ENCODE measurements around the gene TRIO. TPM values are rescaled to one million over a fixed set of nuclear protein-coding genes. Genes with fewer than 3 reads are reported as not detected.

Gene TRIO
- polyA plus RNA-seq, 4 donors, result 92.8 to 122 (median 116) TPM

DNA sequence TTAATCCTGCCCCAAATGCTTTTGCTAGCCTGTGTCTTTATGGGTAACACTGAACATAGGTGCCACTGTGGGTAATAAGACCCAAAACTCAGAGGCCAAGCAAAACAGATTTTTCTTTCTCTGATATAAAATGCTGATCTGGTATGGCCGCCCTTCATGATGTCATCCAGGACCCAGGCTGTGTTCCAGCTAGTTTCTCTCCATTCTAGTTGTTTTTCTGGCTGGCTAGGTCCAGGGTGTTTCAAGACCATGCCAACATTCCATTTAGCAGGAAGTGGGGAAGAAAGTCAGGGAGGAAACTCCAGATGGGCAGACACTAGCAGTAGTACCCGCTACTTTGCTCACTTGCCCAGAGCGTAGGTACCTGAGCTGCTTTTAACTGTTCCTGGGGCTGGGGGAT lies 254.6 kb downstream of the TRIO start:
- DNase-seq (ENCODE audit: low read depth in 4 of 4, low spot score in 2 of 4), result no peak

GRCh38 chr5:14399054-14399692 lies 256.0 kb downstream of the TRIO start:
- DNase-seq (ENCODE audit: low read depth in 4 of 4, low spot score in 2 of 4), result peak in 1 of 4 donors; percentile 57

DNA sequence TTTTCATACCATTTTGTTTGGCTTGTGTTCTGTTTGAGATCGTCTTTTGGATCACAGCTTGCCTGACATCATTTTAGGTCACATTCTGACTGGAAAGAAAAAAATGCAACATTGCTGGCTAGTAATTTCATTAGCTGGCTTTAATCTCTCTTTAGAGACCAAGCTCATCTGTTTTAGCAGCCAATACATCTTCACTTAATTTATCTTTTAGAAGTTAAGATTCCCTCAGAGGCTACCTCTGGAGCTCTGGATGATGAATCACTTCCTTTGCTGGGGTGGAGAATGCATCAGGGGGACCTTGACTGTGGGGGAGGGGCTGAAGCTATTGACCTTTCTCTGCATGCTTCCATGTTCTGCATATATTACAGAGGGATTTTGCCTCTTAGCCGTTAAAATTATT lies 256.9 kb downstream of the TRIO start:
- no peak for DNase-seq (ENCODE audit: low read depth in 4 of 4, low spot score in 2 of 4)

DNA sequence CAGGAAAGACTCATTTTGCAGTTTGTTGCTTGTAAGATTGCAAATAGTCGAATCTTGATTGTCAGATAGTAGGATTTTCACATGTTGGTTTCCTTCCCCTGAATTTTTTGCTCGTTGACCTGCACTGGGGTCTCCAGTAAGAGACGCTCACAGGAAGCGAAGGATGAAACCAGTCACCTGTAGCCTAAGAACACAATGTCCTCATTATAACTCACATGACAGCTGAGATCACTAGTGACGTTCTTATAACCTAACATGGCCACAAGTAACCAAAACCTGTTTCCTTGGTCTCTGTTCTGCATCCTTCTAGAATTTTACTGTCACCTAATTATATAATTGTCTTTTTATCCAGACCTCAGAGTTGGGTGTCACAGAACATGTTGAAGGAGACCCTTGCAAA lies 257.5 kb downstream of the TRIO start:
- DNase-seq (ENCODE audit: low read depth in 4 of 4, low spot score in 2 of 4), result no peak

DNA sequence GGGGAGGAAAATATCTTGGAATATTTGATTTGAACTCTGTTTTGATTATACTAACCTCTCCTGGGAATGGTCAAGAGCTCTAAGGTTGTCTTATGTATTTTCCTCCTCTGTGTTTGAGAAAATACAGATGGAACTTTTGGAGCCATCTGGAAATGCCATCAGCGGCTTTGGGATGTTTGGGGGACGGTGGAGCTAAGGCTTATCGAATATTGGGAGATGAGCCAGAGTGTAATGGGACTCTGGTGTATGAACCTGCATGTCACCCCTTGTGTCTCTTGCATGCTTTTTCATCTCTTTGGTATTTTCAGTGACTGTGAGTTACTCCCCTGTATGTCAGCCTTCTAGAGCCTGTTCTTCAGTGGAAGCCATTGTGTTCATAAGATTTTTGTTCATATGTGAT lies 258.5 kb downstream of the TRIO start:
- DNase-seq (ENCODE audit: low read depth in 4 of 4, low spot score in 2 of 4), result no peak

- no peak for DNase-seq (ENCODE audit: low read depth in 4 of 4, low spot score in 2 of 4)
These were observed 259.3 kb downstream of the TRIO start for GRCh38 chr5:14402424-14402823.

- no peak for DNase-seq (ENCODE audit: low read depth in 4 of 4, low spot score in 2 of 4)
These were observed 261.6 kb downstream of the TRIO start for GRCh38 chr5:14404780-14405179.

DNA sequence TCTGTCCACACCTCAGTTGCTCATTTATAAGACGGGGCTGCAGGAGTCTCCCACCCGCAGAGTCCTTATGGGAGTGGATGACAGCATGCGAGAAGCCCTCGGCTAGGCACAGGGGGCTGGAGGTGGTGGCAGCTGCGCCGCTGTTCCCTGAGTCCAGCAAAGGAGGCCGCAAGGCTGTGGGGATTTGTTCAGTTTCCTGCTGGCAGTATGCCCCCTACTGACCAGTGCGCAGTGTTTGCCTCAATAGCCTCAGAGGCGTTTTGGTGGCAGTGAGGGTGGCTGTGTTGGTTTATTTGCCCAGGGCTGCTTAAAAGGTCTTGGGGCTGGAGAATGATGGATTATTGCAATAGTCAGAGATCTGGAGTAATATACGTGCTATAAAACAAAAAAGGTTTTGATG lies 262.1 kb downstream of the TRIO start:
- no peak for DNase-seq (ENCODE audit: low read depth in 4 of 4, low spot score in 2 of 4)

DNA sequence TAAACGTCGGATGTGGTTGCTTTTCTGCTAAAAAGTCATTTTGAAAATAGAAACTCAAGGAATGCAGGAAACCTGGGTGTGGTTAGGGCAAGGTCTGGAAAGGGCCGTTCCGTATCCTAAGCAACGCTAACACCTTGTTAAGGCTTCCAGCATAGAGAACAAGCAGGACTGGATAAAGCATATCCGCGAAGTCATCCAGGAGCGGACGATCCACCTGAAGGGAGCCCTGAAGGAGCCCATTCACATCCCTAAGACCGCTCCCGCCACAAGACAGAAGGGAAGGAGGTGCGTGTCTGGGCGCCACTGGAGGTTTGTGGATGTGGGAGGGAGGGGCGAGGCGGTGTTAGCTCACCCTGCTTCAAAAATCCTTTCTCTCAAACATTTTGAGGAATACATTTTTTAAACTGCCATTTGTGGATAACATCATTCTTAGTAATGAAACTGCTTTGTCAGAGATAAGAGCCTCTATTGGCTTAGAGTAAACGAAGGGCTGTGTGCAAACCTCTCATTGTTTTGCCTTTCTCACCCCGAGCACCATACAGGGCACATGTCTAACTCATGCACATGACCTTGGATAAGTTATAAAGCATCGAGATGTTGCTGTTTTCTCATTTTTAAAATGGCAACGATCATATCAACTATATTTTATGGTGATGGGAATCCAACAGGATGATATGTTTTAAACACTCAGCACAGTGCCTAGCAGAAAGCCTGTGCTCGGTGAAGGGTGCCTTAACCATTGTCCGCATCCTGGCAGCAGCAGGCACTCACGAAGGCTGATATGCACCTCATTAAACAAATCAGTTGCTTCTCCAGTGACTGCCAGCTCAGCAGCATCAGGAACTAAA lies 262.8 kb downstream of the TRIO start:
- no peak for DNase-seq (ENCODE audit: low read depth in 4 of 4, low spot score in 2 of 4)

GRCh38 chr5:14406554-14406849 lies 263.4 kb downstream of the TRIO start:
- DNase-seq (ENCODE audit: low read depth in 4 of 4, low spot score in 2 of 4), result no peak

DNA sequence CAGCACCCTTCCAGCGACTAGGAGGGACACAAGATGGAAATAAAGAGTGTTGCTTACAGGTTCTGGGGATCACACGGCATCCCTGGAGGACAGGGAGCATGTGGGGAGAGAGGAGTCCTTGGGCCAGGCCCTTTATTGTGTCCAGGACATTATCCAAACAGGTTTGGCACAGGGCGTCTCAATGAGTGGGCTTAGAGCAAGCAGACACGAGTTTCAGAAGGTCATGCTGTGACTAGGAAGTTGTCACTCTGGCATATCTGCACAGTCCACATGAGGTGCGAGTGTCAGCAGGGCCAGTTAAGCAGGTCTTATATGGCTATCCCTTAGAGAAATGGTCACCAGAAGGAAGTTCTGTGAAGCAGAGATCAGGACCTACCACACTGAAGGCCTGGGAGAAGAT lies 263.9 kb downstream of the TRIO start:
- DNase-seq (ENCODE audit: low read depth in 4 of 4, low spot score in 2 of 4), result no peak

DNA sequence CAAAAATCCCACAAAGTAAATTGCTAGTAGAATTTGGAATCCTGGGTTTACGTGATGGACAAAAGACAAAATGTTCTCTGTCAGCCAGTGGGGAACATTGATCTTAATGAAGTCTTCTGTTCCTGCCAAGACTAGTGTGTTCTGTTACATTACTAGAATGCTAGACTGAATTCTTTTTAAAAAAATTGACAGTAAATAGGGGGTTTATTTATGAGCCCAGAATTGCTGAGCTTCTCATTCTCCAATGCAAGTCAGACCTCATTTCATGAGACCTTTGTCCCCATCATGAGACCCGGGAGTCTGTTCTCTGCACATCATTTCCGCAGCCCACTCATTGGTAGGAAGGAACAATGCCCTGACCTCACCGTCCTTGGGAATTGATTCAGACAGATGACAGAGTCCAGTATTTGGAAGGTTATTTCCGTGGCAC lies 264.6 kb downstream of the TRIO start:
- DNase-seq (ENCODE audit: low read depth in 4 of 4, low spot score in 2 of 4), result no peak

- no peak for DNase-seq (ENCODE audit: low read depth in 4 of 4, low spot score in 2 of 4)
These were observed 265.9 kb downstream of the TRIO start for GRCh38 chr5:14408969-14409586.

DNA sequence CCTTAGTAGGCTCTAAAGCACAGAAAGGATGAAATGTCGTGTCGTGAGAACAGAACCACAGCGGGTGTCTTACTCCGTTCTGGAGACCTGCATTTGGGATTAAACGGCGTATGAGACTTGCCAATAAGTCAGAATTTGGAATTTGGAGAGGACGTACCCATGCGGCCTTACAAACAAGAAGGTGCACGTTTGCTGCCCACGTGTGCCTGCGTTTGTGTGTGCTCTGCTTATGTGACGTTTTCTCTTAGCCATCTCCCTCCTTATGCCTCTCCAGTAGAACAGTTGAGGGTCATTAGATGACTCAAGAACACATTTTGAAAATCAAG lies 266.9 kb downstream of the TRIO start:
- no peak for DNase-seq (ENCODE audit: low read depth in 4 of 4, low spot score in 2 of 4)

- no peak for DNase-seq (ENCODE audit: low read depth in 4 of 4, low spot score in 2 of 4)
These were observed 267.5 kb downstream of the TRIO start for GRCh38 chr5:14410394-14411201.

DNA sequence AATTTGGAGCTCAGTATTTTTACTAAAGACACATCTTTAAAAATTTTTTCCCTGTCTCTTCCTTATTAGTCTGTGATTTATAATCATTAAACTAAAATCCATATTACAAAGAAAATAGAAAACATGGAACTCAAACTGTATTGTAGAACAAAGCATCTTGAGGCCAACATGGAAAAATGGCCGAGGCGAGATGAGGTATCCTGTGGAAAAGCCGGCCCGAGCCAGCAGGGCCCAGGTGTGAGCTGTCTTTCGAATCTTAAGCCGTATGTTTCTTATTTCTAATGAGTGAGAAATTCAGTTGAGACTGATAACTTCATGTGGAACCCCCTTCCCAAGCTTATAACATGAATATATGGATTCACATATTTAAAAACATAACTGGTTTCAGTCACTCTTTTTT lies 268.1 kb downstream of the TRIO start:
- DNase-seq (ENCODE audit: low read depth in 4 of 4, low spot score in 2 of 4), result no peak

DNA sequence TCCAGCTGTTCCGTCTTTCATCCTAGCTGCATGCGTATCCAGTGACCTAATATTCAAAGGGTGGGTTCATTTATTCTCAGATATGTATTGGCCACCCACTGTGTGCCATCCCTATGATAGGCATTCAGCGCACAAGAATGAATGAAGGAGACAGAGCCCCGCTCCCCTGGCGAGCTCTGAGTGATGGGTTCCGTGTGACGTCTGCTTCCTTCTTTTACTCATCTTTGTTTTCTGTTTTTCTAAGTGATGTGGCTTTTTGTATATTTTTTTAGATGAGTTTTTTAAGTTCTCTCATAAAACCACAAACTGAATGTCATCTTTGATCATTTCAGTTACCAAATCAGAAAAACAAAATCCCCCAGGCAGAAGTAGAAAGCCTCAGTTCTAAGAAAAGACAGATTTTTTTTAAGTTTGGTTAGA lies 270.2 kb downstream of the TRIO start:
- no peak for DNase-seq (ENCODE audit: low read depth in 4 of 4, low spot score in 2 of 4)

DNA sequence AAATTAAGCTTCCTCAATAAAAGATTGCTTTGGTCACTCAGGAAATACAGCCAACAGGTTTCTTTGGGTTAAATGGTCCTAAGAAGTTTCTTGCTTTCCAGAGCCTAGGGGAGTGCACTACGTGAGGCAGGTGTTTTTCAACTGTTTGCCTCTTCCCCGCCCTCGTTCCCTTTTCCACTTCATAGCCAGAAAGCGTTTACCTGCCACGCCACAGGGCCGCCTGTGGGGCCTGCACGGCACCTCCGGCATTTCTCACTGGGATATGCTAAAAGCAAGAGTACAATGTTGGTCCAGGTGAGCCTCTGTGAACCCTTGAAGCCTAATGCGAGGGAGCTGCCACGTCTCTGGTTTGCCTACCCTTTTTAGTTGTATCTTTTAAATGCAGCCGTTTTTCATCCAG lies 270.9 kb downstream of the TRIO start:
- no peak for DNase-seq (ENCODE audit: low read depth in 4 of 4, low spot score in 2 of 4)

DNA sequence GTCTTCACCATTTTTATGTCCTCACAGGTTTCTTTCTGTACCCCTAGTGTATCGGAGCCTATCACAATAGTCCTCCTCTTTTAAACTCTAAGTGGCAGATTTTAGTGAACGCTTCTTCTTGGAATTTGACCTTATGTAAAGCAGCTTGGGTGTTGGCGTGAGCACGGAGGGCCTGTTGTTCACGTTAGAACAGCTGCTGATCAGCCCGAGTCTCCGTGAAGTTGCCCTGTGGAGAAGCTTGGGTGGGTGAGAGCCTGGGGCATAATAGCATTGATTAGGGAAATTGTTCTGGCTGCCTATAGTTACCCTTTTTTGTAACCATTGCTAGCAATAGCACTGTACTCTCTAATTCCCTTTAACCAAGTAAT lies 271.5 kb downstream of the TRIO start:
- no peak for DNase-seq (ENCODE audit: low read depth in 4 of 4, low spot score in 2 of 4)

DNA sequence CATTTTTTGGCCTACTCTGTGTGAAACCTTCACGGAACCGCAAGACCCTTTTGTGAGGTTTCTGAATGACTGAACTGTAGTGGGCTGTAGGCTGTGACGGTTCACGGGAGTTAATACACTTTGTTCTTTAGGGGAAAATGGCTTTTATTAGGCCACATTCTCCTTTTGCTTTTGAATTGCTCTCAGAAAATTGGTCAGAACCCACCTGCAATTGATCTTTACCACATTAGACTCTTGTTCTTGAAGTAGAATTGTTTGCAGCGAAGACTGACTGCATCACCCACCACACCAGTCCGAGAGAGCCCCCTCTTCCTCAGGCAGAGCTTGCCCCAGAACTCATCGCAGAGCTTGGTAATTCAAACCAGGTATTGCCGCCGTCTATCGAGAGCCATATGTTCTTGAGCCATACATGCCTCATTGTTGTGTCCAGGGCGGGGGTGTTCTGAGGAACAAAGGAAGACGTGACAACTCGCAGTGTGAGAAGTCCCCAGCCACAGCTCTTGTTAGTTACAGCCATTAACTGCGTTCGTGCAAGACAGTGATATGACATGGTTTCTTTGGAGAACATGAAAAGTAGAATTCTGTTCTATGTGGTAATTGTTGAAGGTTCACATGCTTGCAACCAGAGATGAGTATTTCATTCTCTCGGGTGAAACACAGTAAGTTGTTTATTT lies 272.0 kb downstream of the TRIO start:
- DNase-seq (ENCODE audit: low read depth in 4 of 4, low spot score in 2 of 4), result no peak

- no peak for DNase-seq (ENCODE audit: low read depth in 4 of 4, low spot score in 2 of 4)
These were observed 272.5 kb downstream of the TRIO start for GRCh38 chr5:14415698-14416074.
